GM18867 (cell line): Measurements from ENCODE around the gene MEX3D.

Experiments
- ATAC-seq: cut with Tn5 transposase; IDR thresholded peaks from one replicate; pipeline ENCODE4 v1.9.1; 2021; ENCODE audit warnings: mild to moderate bottlenecking, moderate library complexity; ENCODE audit not compliant: unreplicated experiment

MEX3D gene

DNA sequence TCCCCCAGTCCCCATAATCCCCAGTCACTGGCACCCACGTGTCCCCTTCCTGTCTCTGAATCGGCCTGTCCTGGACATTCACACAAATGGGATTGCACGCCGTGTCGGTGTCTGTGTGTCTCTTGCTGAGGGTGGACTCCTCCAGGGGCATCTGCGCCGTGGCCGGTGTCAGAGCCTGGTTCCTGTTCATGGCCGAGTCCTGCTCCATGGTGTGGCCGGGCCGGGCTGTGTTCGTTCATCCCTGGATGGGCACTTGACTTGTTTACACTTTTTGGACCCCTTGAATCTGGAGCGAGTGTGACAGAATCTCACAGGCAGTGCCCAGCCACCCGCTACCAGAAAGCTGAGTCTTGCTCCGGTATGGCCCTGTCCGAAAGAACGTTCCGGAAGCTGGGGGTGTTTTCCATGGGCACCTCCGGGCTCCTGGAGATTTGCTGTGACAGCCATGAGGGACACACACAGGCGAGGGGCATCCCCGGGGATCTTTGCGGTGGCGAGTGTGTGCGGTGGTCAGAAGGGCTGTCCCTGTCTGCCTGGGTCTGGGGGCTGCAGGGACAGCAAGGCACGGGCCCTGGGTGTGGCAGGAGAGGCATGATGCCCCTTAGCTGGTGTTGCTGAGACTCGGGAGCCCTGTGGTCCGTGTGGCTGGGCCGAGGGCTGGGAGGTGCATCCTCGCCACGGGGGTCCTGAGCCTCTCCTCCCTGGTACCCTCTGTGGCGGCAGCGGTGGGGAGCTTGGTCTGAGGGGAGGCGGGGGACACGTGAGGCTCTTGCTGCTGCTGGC, 6.4 kb upstream of the MEX3D start:
- no peak for ATAC-seq

DNA sequence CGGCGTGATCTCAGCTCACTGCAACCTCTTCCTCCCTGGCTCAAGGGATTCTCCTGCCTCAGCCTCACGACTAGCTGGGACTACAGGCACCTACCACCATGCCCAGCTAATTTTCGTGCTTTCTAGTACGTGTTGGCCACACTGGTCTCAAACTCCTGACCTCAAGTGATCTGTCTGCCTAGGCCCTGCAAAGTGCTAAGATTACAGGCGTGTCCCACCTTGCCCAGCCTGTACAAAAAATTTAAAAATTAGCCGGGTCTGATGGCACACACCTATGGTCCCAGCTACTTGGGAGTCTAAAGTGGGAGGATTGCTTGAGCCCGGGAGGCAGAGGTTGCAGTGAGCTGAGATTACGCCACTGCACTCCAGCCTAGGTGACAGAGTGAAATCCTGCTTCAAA, 4.7 kb upstream of the MEX3D start:
- ATAC-seq, result no peak

DNA sequence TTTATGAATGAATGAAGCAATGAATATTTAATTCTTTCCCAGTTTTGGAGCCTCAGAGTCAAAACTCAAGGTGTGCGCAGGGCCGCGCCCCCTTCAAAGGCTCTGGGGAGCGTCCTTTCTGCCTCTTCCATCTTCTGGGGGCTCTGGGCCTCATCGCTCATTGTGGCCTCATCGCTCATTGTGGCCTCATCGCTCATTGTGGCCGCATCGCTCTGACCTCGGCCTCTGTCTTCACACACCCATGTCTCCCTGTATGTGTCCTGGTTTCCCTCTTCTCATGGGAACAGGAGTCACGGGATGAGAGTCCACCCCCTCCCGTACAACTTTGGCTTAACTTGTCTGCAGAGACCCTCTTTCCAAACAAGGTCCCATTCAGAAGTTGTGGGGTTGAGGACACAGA, 3.2 kb upstream of the MEX3D start:
- no peak for ATAC-seq

DNA sequence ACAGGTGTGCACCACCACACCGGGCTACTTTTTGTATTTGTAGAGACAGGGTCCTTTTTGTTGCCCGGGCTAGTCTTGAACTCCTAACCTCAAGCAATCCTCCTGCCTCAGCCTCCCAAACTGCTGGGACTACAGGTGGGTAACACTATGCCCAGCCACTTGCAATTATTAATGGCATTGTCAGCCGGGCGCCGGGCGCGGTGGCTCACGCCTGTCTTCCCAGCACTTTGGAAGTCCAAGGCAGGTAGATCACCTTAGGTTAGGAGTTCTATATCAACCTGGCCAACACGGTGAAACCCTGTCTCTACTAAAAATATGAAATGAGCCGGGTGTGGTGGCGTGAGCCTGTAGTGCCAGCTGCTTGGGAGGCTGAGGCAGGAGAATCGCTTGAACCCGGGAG, 2.7 kb upstream of the MEX3D start:
- no peak for ATAC-seq

DNA sequence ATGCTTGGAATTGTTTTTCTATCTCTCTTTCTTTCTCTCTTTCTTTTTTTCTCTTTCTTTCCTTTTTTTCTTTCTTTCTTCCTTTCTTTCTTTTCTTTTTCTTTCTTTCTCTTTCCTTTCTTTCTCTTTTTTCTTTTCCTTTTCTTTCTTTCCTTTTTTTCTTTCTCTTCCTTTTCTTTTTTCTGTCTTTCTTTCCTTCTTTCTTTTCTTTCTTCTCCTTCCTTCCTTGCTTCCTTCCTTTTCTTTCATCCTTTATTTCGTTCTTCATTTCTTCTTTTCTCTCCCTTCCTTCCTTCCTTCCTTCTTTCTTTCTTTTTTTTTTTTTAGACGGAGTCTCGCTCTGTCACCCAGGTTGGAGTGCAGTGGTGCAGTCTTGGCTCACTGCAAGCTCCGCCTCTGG, 1.9 kb upstream of the MEX3D start:
- no peak for ATAC-seq

DNA sequence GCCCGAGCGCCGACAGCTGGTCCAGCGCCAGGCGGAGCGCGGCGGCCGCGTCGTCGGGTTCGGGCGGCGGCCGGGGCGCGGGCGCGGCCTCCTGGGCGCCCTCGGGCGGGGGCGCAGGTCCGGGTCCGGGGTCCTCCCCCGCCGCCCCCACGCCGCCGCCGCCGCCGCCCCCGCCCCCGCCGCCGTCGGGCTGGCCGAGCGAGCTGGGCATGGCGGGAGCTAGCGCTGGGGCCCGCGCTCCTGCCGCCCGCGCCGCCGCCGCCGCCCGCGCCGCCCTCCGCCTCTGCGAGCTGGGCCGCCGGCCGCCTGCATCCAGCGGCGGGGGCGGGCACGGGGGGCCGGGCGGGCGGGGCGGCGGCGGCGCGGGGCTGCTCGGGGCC, 287 bp downstream of the MEX3D start:
- no peak for ATAC-seq

DNA sequence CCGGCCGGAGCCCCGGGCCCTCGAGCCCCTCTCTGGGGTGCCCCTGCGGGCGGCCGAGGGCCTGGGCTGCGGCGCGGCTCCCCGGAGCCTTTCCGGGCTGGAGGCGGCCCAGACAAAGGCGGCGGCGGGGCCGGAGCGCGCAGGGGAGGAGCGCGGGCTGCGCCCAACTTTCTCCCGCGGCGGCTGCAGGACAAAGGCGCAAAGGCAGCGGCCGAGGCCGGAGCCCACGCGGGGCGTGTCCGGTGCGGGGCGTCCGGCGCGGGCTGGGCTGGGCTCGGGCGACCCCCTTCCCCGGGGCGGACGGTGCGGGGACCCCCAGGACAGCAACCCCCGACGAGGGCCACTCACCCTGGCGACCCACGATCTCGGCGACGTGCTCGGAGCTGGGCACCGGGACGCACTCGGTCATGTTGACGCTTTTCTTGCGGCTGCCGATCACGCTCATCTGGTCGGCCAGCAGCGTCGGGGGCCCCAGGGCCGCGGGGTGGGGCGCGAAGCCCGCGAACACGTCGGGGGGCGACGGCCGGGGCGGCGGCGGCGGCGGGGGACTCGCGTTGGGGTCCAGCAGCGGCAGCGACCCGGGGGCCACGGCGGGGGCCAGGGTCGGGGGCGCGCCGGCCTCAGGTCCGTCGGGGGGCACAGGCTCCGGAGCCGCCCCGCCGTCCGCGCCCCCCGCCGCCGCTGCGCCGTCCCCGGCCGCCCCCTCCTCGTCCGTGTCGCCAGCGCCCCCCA, 843 bp downstream of the MEX3D start:
- ATAC-seq, result no peak

DNA sequence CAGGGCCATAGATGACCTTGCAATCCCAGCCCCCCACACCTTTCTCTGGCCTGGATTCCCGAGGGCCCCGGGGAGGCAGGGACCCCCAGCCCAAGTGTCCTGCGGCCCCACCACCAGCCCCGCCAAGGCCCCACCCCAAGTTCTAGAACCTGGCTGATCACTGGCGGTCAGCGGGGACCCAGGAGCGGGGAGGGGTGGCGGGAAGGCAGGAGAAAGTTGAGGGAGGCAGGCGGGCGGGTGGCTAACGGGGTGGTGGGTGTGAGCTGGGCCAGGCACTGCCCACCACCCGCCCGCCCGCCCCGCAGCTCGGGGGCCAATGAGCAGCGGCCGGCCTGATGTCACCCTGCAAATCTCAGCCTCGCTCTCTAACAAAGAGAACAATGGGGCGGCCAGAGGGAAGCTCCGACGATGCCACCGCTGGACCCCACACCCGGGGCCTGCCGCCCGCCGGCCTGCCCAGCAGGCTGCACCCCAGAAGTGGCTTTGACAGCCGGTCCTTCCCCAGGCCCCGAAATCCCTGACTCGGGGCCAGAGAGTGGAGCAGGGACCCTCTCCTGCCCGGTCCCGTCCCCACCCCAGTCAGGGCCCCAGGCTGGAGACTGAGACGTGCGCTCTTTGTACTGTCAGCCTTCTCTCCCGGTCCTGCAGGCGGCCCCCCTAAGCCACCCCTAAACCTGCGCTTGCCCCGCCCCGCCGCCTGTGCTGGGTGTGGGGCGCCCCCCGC, 1.6 kb downstream of the MEX3D start:
- ATAC-seq, result no peak

DNA sequence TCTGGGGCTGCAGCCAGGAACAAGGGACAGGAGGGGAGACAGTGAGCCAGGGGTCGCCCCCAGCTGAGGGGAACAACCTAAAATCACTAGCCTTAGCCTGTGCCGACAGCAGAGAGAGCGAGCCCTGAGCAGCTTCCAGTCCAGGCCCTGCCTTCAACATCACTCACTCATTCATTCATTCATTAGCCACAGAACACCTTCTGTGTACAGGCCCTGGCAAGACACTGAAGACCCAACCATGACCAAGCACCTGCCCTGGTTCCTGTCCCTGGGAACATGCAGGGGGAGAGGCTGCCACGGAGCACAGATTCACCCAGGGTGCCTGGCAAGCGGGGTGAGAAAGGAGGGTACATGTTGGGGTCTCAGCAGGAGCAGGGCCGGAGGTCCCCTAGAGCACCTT, 4.9 kb downstream of the MEX3D start:
- no peak for ATAC-seq

DNA sequence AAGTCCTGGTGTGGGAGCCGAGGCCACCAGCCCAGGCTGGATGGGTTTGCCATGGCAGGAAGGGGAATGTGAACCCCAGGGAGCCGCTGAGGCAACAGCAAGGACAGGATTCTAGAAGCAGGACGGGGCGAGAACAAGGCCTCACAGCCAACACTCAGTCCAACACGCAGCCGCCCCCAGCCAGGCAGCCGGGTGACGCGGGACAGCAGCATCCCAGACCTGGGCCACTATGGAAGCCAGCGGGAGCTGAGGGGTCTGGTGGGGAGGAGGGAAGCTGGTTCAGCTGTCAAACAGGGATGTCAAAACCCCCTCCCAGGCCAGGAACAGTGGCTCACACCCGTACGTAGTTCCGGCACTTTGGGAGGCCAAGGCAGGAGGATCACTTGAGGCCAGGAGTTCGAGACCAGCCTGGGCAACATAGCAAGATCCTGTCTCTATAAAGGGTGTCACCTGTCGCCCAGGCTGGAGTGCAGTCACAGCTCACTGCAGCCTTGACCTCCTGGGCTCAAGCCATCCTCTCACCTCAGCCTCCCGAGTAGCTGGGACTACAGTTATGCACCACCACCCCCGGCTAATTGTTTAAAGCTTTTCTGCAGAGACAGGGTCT, 6.8 kb downstream of the MEX3D start:
- ATAC-seq, result no peak

DNA sequence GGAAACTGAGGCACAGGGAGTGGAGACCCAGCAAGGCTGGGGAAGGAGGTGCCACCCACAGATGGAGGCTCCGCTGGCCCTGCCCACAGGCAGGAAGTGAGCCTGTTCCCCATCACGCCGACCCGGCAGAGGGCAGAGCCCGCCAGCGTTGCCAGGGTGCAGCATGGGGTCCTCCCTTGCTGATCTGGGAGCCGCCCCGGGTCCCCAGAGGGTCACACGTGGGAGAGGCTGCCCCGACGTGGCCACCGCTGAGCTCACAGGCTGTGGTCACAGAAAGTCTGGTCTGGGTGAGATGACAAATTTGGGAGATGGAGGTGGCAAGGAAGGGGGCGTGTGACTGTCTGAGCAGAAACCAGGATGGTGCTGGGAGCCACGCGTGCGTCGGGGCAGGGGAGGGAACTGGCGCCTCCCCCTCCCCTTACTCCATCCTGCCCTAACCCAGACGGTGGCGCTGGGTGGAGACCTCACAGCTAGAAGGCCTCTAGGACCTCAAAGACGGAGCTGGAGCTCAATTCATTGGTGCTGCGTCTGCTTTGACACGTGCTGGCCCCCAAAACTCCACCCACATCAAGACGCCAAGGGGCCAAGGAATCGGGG, 7.7 kb downstream of the MEX3D start:
- no peak for ATAC-seq

DNA sequence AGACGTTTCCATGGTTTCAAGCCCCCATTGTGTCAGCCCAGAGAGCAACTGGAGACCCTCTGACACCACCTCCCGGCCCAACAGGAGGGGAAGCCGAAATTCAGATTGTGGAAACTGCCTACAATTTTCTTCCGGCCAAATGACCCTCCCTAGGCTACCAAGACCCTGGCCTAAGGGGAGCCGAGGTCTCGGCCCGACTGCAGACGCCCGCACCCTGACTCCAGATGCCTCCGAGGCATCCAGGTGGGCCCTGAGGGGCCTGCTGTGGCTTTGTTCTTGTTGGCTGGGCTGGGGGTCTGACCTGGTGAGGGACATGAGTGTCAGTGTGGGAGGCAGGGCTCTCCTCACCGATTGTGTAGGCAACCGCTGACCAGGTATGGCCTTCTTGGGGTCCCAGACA, 9.6 kb downstream of the MEX3D start:
- ATAC-seq, result no peak

DNA sequence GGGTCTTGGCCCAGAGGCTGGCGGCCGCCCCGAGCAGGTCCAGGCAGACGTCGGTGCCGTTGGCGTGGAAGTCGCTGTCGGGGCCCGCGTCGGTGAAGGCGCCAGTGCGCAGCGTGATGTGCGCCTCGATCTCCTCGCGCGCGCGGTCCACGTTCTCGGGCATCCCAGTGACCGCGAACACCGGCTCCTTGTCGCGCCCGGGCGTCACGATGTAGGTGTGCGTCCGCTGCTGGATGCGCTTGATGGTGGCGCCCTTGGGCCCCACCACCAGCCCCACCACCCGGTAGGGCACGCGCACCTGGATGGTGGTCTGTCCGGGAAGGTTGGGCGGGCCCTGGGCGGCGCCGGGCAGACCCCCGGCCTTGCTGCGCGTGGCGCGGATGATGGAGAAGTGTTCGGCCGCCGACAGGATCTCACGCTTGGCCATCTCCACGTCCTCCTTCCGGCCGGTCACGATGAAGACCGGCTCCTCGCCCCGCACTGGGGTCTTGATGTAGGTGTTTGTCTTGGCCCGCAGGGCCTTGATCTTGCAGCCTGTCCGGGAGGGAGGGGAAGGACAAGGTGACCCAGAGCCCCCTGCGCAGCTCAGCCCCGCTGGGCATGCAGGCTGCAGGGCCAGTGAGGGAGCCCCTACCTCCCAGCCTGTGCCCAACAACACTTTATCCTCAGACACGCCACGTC, 11.6 kb downstream of the MEX3D start:
- no peak for ATAC-seq

DNA sequence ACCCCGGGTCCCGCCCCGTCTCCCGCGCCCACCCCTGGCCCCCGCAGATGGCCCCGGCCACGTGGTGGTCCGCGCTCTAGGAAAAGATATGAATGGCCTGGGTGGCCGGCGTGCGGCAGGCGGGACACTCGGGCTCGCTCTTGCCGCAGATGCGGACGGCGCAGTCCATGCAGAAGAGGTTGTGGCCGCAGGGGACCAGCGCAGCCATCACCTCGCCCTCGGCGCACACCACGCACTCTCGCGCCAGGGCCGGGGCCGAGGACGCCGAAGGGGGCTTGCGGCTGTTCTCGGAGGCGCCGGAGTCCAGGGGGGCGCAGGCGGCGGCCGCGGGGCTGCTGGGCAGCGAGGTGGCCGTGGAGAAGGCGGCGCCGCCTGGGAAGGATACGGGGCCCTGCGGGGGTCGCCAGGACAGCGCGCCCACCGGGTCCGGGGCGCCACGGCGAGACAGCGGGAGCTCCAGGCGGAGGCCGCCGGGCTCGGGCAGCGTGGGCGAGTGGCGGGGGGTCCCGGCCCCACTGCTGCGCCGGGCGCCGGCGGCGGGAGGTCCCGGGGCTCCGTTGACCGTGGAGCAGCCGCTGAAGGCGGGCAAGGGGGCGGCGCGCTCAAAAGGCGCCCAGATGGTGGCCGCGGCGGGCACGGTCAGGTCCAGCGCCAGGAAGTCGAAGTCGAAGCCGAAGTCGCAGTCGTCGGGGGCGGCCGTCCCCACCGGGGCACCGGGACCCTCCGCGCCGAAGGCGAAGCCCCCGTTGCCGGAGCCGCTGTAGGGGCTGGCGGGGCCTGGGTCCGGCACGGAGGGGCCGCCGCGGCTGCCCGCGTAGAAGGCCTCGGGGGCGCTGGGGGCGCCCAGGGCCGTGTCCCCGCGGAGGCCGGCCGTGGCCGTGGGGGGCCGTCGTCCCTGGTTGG, 12.4 kb downstream of the MEX3D start:
- no peak for ATAC-seq

DNA sequence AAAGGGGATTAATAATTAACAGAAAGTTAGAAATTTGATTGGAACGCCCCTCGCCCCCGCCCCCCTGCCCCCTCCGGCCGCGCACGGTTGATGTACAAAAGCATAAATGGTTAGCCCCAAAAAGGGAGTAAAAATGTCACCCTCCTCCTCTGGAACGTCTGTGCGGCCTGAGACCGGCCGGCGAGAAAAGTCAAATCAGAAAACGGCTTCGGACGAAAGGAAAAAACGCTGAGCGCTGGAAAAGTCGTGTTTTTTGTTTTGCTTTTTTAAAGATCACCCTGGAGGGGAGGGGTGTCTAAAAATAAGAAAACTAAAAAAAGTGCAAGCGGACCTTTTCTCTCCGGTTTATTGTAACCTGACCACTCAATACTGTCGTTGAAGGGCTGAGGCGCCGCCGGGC, 13.2 kb downstream of the MEX3D start:
- ATAC-seq, result no peak

DNA sequence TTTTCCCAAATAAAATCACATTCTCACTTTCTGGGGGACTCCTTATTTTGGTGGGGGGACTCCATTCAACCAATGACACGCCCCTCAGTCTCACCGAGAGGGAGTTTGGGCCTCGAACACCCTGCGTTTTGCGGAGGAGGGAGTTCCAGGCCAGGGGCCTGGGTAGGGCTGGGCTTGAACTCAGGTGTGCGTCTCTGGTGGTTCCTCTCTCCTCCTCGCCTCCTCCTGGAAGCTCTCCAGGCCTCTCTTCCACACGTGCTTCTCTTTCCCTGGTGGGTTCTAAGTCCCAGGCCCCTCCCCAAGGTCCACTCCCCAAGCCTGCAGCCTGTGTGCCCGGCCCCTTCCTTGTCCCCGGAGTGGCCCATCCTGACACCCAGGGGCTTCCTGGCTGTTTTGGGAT, 14.7 kb downstream of the MEX3D start:
- ATAC-seq, result no peak

DNA sequence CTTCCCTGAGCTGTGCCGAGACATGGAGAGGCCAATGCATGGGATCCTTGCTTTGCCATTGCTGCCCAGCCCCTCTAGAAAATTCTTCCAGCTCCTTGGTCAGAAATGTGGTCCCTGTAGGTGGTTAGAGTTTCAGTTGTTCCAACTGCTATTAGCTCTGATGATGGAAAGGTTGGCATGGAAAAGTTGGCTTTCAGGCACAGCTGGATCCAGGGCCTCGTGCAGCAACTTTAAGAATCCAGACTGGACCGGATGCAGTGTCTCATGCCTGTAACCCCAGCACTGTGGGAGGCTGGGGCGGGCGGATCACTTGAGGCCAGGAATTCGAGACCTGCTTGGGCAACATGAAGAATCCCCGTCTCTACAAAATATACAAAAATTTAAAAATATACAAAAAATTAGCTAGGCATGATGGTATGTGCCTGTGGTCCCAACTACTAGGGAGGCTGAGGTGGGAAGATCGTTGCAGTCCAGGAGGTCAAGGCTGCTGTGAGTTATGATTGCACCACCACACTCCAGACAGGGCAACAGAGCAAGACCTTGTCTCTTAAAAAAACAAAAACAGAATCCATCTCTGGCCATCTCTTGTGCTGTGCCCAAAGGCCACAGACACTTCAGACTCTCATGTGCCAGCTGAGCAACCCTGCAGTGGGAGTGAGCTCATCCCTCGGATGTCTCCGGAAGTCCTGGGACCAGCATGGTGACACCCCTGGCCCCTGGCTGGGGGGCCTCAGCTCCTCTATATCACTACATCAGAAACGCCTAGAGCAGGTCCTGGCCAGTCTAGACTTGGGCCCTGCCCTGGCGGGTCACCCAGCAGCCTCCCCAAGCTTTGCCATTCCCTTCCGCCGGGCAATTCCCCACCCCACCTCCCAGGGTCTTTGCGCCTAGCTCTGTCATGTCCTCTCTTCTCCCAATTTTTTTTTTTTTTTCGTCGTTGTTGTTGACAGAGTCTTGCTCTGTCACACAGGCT, 16.8 kb downstream of the MEX3D start:
- no peak for ATAC-seq

DNA sequence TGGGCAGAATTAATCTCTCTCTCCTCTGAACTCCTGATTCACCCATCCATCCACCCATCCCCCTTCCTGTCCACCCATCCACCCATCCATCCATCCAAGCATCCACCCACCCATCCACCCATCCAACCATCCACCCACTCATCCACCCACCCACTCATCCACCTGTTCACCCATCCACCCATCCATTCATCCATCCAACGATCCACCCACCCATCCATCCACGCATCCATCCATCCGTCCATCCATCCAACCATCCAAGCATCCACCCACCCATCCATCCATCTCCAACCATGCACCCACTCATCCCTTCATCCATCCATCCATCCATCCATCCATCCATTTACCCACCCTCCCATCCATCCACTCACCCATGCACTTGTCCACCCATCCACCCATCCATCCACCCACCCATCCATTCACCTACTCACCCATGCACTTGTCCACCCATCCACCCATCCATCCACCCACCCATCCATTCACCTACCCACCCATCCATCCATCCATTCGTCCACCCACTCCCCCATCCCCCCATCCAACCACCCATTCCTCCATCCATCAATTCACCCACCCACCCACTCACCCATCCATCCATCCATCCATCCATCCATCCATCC, 18.7 kb downstream of the MEX3D start:
- no peak for ATAC-seq
